22Rv1 (cell line): ENCODE data around the gene DTD1.

Experiments
- ZFX ChIP-seq: fragments of 450-650 bp; IDR thresholded peaks from 2 replicates; pipeline ENCODE4 v1.6.1; 2017; ENCODE audit warnings: antibody characterized with exemption, borderline replicate concordance
- TF ChIP-seq, protein P1 (sequence below): fragments of 450-650 bp; IDR thresholded peaks from 2 replicates; pipeline ENCODE4 v1.5.1; 2017; ENCODE audit warnings: mild to moderate bottlenecking

DNA sequence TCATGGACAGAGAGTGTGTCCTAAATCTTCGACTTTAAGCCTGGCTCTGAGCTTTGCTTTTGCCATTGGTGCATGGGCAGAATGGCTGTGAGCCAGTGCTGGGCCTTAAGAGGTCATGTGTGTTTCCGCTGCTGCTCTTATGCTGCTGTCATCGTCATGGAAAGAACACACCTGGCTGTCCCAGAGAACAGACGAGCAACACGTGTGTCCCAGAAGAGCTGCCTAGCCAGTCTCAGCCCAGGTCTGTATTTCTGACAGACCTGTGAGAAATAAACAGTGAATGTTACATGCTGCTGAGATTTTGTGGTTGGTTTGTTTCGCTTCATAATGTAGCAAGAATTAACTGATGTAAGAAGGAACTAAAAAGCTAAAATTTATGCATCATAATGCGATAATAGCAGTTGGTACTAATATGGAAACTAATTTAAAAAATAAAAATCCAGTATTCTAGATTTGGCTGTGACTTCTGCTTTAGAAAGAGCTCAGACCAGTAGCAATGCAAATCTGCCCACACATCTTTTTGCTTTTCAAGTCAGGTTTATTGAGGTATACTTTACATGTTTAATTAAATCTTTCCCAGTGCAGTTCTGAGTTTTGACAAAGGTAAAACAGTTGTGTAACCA is 214.3 kb downstream of the DTD1 start:
- TF ChIP-seq, protein P1, sequence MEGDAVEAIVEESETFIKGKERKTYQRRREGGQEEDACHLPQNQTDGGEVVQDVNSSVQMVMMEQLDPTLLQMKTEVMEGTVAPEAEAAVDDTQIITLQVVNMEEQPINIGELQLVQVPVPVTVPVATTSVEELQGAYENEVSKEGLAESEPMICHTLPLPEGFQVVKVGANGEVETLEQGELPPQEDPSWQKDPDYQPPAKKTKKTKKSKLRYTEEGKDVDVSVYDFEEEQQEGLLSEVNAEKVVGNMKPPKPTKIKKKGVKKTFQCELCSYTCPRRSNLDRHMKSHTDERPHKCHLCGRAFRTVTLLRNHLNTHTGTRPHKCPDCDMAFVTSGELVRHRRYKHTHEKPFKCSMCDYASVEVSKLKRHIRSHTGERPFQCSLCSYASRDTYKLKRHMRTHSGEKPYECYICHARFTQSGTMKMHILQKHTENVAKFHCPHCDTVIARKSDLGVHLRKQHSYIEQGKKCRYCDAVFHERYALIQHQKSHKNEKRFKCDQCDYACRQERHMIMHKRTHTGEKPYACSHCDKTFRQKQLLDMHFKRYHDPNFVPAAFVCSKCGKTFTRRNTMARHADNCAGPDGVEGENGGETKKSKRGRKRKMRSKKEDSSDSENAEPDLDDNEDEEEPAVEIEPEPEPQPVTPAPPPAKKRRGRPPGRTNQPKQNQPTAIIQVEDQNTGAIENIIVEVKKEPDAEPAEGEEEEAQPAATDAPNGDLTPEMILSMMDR, result no peak
- no peak for TF ChIP-seq ZFX
